Ammon's horn (tissue), 1 donor: Measurements from ENCODE around the gene PRAC1.

Experiments used
- DNase-seq: peaks from one replicate; pipeline ENCODE4 v3.0.0-alpha.2; 2016; ENCODE audit warnings: low spot score

Gene PRAC1

GRCh38 chr17:48747445-48748363 lies 25.4 kb upstream of the PRAC1 start:
- DNase-seq: no peak

GRCh38 chr17:48746916-48747444 lies 24.7 kb upstream of the PRAC1 start:
- no peak for DNase-seq

DNA sequence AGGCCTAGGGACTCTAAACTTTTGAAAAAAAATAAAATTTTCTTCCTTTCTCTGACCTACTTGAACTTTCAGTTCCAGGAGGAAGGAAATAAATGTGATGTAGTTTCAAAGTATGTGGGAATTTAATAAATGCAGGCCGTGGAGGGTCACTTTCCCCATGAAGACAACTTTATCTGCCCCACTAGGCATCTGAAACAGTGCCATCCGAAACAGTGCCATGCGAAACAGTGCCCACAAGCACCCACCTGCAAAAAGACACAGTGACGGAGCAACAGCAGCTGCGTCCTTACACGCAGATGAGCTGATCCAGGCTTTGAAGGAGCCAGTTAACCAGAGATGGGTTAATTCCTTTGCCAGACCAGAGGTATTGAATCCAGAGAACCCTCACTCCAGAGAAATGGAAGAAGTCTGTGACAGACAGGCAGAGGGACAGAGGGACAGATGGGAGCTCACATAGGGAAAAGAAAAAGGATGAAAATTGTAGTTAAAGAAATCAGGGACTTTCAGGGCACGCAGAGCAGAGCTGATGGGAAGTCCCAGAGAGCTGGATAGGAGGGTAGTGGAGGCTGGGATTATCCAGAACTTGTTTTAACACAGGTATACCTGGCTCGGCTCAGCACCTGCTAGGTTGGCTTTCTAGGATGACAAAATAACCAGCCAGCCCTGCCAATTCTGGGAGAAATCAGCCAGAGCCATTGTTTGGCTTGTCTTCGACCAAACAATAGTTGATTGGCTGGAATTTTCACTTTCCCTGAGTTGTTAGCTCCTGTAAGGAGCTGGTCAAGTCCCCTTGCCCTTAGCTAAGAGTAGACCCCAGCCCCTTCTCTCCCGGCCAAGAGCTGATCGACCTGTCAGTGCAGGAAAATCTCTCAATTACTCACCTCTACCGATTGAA lies 23.3 kb upstream of the PRAC1 start:
- DNase-seq: no peak

- DNase-seq: no peak
Measured at GRCh38 chr17:48740537-48740936, 18.2 kb upstream of the PRAC1 start.

DNA sequence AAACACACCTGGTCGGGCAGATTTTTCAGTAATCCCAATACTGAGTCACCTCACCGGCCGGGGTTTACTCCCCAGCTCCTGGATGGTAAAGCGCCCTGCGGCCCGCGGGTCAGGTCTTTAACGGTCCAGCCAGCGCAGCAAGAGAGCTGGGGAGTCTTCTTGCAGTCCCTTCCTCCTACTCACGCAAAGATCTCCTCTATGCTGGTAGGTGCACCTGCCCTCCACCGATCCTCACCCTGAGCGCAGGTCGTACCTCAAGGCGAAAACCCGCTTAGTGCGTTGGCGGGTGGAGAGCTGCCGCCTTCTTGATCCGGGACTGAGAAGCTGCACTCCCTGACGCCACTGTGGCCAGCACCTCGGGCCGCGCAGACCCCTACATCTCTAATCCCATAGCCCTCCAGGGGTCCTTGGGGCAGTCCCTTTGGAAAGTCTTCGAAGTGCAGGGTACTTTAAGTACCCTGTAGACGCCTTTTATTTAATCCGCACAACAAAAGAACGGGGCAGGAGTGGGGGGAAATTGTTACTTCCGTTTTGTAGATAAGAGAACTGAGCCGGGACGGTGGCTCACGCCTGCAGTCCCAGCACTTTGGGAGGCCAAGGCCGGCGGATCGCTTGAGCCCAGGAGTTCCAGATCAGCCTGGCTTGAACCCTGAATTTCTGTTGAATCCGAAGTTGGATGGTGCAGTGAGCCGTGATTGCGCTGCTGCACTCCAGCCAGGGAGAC lies 16.6 kb upstream of the PRAC1 start:
- no peak for DNase-seq

GRCh38 chr17:48738424-48738802 lies 16.1 kb upstream of the PRAC1 start:
- DNase-seq: no peak

DNA sequence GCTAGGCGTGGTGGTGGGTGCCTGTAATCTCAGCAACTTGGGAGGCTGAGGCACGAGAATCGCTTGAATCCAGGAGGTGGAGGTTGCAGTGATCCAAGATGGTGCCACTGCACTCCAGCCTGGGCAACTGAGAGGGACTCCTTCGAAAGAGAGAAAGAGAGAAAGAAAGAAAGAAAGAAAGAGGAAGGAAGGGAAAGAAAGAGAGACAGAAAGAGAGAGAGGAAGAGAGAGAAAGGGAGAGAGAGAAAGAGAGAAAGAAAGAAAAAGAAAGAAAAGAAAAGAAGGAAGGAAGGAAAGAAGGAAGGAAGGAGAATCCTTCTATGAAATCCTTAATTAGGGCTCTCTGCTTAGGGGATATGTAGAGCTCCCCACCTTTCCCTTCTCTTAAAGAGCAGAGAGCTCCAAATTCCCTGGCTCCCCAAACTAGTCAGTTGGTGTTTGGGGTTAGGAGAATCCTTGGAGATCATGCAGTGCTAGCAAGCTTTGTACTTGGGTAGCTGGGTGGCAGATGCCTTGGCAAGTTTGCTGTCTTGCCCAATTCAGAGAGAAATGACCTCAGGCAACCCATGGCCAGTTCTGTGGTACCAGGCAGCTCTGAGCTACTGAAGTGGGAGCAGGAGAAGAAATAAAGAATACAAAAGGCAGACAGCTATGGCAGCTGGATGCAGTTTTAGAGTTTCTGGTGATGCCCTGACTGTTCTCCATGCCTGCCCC lies 15.2 kb upstream of the PRAC1 start:
- DNase-seq: no peak

DNA sequence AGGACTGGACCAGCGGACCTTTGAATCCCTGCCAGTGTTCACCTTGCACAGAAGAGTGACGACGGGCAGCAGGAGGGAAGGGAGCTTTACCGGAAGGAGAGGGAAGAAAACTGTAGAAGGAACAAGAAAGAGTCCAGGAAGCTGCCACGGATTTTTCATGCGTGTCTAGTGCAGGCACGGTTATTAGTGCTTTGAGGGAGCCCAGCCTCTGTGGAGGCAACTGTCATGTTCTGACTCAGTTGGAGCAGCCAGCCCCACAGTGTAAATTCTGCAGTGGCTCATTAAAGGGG lies 12.7 kb upstream of the PRAC1 start:
- DNase-seq: no peak

GRCh38 chr17:48734333-48735061 lies 12.2 kb upstream of the PRAC1 start:
- DNase-seq: no peak

GRCh38 chr17:48733632-48734328 lies 11.5 kb upstream of the PRAC1 start:
- DNase-seq: no peak

GRCh38 chr17:48732688-48733629 lies 10.6 kb upstream of the PRAC1 start:
- DNase-seq: no peak

DNA sequence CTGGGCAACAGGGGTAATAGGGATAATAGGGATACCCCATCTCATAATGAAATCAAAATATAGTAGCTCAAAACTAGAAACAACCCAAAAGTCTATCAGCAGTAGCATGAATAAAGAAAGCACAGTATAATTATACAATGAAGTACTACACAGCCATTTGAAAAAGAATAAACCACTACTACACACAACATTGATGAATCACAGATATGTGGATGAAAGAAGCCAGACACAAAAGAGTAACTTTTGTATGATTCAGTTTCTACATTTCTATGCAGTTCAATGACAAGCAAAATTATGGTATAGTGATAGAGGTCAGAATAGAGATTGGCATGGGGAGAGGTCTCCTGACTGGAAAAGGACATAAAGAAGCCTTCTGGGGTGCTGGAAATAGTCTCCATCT lies 9.0 kb upstream of the PRAC1 start:
- no peak for DNase-seq

DNA sequence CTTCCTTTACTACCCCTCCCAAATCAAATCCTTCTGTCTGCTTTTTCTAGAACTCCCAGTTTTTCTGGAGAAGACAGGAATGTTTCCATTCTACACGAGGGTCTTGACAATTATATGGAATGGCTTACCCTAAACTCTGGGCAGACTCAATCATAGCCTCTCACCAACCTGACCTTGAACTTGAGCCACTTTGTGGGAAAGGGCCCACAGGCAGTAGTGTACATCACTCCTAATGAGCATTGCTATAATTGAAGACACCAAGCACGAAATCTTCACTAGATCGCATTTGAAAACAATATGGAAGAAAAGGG lies 7.9 kb upstream of the PRAC1 start:
- no peak for DNase-seq

DNA sequence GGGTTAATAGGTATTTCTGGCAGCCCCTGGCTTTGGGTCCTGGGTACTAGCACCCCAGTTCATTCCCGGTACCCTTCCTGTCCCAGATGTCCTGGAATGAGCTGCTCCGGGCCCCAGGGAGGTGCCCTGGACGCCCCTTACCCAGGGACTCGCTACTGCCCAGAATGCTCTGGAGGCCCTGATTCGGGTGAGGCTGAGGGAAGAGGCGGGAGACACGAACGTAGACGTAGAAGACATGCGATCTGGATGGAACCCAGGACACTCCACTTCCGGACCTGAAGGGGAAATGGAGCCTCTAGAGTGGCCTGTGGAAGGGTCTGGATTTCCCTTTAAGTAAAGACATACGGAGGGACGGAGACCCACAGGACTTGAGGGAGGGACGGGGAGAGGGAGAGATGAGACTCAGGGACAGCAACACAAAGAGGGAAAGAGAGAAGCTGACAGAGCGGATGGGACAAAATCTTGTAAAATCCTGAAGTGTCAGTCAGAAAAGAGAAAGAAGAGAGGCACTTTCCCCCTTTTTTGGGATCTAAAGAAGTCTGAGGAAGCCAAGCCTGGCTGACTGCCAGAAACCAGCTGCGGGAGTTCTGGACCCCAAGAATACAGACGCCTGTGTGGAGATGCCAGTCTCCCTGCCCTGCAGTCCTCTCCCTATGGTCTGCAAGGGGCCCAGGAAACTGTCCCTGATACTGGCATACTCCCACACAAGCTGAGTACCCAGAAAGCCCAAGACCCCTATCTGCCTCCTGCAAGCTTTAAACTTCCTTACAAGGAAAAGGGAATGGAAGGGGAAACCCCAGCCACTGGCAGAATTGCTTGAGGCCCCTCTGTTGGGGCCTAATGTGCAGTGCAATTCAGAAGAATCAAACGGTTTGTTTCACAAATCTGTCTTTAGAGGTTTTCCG lies 7.3 kb upstream of the PRAC1 start:
- no peak for DNase-seq

- no peak for DNase-seq
Measured at GRCh38 chr17:48728232-48729231, 6.2 kb upstream of the PRAC1 start, which contains the start of gene HOXB13. TSS of gene HOXB13 (minus strand) at chr17:48728750. CDS start at chr17:48728593, 157 bp downstream.

DNA sequence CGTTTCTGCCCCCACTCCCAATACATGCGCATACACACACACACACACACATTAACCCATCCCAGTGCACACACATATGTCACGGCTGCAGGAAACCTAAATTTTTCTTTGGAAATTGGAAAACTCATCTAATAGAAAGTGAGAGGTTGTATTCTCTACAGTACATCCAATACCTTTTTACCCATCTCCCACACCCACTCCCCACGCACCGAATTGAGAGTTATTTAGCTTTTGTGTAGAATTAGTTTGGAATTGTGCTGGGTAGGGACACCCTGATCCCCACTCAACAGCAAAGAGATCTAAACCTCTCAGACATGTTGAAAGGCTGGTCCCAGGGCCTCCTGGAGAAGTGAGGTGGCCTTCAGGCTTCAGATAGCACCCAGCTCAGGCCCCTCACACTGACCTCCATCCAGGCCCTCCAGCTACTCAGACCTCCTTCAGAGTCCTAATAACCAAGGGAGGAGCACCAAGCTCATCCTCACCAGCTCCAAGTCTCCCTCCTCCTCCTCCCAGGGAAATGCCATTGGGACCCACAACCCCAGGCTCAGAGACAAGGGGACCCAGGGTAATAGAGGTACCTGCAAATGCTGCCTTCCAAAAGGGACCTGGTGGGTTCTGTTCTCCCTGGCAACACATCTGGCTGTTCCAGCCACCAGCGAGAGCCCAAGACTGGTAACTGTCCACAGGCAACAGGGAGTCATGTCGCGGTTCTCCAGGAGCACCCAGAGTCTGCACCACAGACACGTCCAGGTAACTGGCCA lies 5.3 kb upstream of the PRAC1 start:
- no peak for DNase-seq
